HepG2 (cell line): ENCODE data around the gene CD68. TPM values are rescaled to one million over a fixed set of nuclear protein-coding genes. Genes with fewer than 3 reads are reported as not detected.

Source experiments
- AHR ChIP-seq: IDR thresholded peaks from 2 replicates; pipeline ENCODE4 v1.6.1; 2018; ENCODE audit warnings: missing genetic modification reagents, missing compliant biosample characterization
- CC2D1A ChIP-seq: sonication (generic); formaldehyde crosslinking; IDR thresholded peaks from 2 replicates; pipeline ENCODE4 v1.8.1; 2023; ENCODE audit warnings: mild to moderate bottlenecking, missing genetic modification reagents
- ISL2 ChIP-seq: sonication (generic); formaldehyde crosslinking; IDR thresholded peaks from 2 replicates; pipeline ENCODE4 v1.5.0; 2020; ENCODE audit warnings: missing genetic modification reagents
- NR1H2 ChIP-seq: sonication (generic); formaldehyde crosslinking; IDR thresholded peaks from 2 replicates; pipeline ENCODE4 v1.8.1; 2022; ENCODE audit warnings: low read depth, missing genetic modification reagents, borderline replicate concordance
- RXRB ChIP-seq: IDR thresholded peaks from 2 replicates; pipeline ENCODE4 v1.6.1; 2016; ENCODE audit warnings: borderline replicate concordance, missing genetic modification reagents, missing compliant biosample characterization
- SRF ChIP-seq: IDR thresholded peaks from 2 replicates; pipeline ENCODE4 v1.6.1; 2011; ENCODE audit warnings: mild to moderate bottlenecking, low read depth, low read length, moderate library complexity
- SUZ12 ChIP-seq: fragments of 150-350 bp; IDR thresholded peaks from 2 replicates; pipeline ENCODE4 v1.6.1; 2014; ENCODE audit warnings: low read depth, low read length
- TAF1 ChIP-seq: sonication (generic); formaldehyde crosslinking; IDR thresholded peaks from 2 replicates; pipeline ENCODE4 v1.4.0; 2020; ENCODE audit warnings: missing genetic modification reagents
- TMF1 ChIP-seq: sonication (generic); formaldehyde crosslinking; IDR thresholded peaks from 2 replicates; pipeline ENCODE4 v1.8.1; 2022; ENCODE audit warnings: low read depth, missing genetic modification reagents
- ZNF350 ChIP-seq: sonication (generic); formaldehyde crosslinking; IDR thresholded peaks from 2 replicates; pipeline ENCODE4 v1.4.0; 2020; ENCODE audit warnings: mild to moderate bottlenecking, low read depth, missing genetic modification reagents, borderline replicate concordance
- ZNF501 ChIP-seq: sonication (generic); formaldehyde crosslinking; IDR thresholded peaks from 2 replicates; pipeline ENCODE4 v1.5.1; 2020; ENCODE audit warnings: mild to moderate bottlenecking, moderate library complexity, missing genetic modification reagents
- ZNF598 ChIP-seq: sonication (generic); formaldehyde crosslinking; IDR thresholded peaks from 2 replicates; pipeline ENCODE4 v1.5.1; 2020; ENCODE audit warnings: mild to moderate bottlenecking, missing genetic modification reagents, borderline replicate concordance
- ZNF720 ChIP-seq: sonication (generic); formaldehyde crosslinking; IDR thresholded peaks from 2 replicates; pipeline ENCODE4 v1.4.0; 2020; ENCODE audit warnings: missing genetic modification reagents
- polyA plus RNA-seq, 8 experiments: library from polyadenylated mRNA; depleted of rRNA in 3 of 8; stranded (reverse) in 7 of 8; unstranded in 1 of 8; fragments of >200 nt; fragmentation: Illumina TruSeq in 4 of 8; extraction: Trizol in 4 of 8; gene quantifications; 2 replicates each; pipeline versions ENCODE4 v1.2.1 to v1.2.3, GENCODE V29; 2011 to 2016; ENCODE audit warnings: low read depth in 4 of 8, missing spikeins in 1 of 8, mixed read lengths in 1 of 8; ENCODE audit not compliant: insufficient read depth in 1 of 8
- total RNA-seq, 5 experiments: library from RNA; depleted of rRNA; stranded (reverse); fragments of >200 nt; fragmentation: Illumina TruSeq; extraction: Trizol; gene quantifications; 2 replicates each; pipeline ENCODE4 v1.2.3, GENCODE V29; 2016; ENCODE audit warnings: low read depth in 1 of 5
- TF ChIP-seq, protein P1 (sequence below): IDR thresholded peaks from 2 replicates; pipeline ENCODE4 v1.4.0; 2020; ENCODE audit warnings: mild to moderate bottlenecking, missing genetic modification reagents
- TF ChIP-seq, protein P2 (sequence below): sonication (generic); formaldehyde crosslinking; IDR thresholded peaks from 2 replicates; pipeline ENCODE4 v1.8.0; 2023; ENCODE audit warnings: mild to moderate bottlenecking, missing genetic modification reagents
- TF ChIP-seq, protein P3 (sequence below): sonication (generic); formaldehyde crosslinking; IDR thresholded peaks from 2 replicates; pipeline ENCODE4 v1.5.0; 2020; ENCODE audit warnings: missing genetic modification reagents
- TF ChIP-seq, protein P4 (sequence below): sonication (generic); formaldehyde crosslinking; IDR thresholded peaks from 2 replicates; pipeline ENCODE4 v1.5.1; 2020; ENCODE audit warnings: mild to moderate bottlenecking, missing genetic modification reagents
- TF ChIP-seq, protein P5 (sequence below): sonication (generic); formaldehyde crosslinking; IDR thresholded peaks from 2 replicates; pipeline ENCODE4 v1.4.0; 2020; ENCODE audit warnings: missing genetic modification reagents

CD68 gene
- total and polyA plus RNA-seq, 2 of the 13 experiments (the other 11 are each of a cell fraction or from before 2014, with no cell fraction given) = 10.3 to 104 TPM

DNA sequence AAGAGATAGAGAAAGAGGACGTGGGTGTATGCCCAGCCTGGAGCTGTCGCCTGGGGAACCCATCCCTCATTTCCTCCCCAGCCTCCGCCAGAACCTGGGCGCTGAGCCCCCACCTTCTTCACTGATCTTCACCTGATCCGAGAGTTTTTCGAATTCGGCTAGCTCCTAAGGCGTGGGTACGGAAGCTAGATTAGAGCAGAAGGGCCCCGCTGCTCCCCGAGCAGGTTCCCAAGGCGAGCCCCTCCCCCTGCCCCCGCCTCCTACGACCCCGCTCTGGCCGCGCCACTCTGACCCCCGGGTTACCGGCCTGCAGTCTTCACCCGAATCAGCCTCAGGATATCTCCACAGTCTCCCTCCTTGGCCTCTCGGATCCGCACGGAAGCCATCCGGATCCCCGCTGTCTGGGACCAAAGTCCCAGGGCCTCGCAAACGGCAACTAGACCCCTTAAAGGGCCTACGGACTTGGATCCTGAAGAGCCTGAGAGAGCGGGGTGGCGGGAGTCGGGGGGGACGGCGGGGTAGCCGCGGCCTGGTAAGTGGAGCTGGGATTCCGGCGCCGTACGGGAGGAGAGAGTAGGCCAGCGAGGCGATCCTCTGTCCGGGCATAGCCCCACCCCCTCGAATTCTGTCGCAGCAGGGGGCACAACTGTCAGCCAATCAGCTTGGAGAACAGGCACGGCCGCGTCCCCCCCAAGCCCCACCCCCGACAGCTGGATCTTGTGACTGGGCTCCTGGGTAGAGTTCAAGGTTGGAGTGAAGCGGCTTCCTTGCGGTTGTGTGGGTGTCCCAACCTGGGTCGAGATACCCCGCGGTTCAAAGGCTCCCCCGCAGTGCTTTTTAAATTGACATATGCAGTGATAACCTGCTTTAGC lies 48.0 kb downstream of the CD68 start, which contains the start of gene SAT2 (continued):
- TF ChIP-seq TMF1 (CRISPR knock-in tag) (no peak; the same call in 1 of the 2 replicates), ZNF350 (CRISPR knock-in tag) (no peak; the same call in 1 of the 2 replicates), ZNF598 (CRISPR knock-in tag) (no peak), SUZ12 (no peak), AHR (CRISPR knock-in tag) (no peak), RXRB (CRISPR knock-in tag) (peak; percentile 81), CC2D1A (no peak), SRF (no peak), ISL2 (CRISPR knock-in tag) (peak; percentile 69), NR1H2 (no peak), ZNF501 (CRISPR knock-in tag) (peak; percentile 35; the same call in 1 of the 2 replicates), ZNF720 (no peak), TAF1 (CRISPR knock-in tag) (peak; percentile 86)
- TF ChIP-seq, protein P1, sequence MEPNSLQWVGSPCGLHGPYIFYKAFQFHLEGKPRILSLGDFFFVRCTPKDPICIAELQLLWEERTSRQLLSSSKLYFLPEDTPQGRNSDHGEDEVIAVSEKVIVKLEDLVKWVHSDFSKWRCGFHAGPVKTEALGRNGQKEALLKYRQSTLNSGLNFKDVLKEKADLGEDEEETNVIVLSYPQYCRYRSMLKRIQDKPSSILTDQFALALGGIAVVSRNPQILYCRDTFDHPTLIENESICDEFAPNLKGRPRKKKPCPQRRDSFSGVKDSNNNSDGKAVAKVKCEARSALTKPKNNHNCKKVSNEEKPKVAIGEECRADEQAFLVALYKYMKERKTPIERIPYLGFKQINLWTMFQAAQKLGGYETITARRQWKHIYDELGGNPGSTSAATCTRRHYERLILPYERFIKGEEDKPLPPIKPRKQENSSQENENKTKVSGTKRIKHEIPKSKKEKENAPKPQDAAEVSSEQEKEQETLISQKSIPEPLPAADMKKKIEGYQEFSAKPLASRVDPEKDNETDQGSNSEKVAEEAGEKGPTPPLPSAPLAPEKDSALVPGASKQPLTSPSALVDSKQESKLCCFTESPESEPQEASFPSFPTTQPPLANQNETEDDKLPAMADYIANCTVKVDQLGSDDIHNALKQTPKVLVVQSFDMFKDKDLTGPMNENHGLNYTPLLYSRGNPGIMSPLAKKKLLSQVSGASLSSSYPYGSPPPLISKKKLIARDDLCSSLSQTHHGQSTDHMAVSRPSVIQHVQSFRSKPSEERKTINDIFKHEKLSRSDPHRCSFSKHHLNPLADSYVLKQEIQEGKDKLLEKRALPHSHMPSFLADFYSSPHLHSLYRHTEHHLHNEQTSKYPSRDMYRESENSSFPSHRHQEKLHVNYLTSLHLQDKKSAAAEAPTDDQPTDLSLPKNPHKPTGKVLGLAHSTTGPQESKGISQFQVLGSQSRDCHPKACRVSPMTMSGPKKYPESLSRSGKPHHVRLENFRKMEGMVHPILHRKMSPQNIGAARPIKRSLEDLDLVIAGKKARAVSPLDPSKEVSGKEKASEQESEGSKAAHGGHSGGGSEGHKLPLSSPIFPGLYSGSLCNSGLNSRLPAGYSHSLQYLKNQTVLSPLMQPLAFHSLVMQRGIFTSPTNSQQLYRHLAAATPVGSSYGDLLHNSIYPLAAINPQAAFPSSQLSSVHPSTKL = peak; percentile 55
- TF ChIP-seq, protein P2, sequence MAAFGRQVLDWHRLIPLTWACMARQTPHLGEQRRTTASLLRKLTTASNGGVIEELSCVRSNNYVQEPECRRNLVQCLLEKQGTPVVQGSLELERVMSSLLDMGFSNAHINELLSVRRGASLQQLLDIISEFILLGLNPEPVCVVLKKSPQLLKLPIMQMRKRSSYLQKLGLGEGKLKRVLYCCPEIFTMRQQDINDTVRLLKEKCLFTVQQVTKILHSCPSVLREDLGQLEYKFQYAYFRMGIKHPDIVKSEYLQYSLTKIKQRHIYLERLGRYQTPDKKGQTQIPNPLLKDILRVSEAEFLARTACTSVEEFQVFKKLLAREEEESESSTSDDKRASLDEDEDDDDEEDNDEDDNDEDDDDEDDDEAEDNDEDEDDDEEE (CRISPR knock-in tag) = peak; percentile 72; the same call in 1 of the 2 replicates
- TF ChIP-seq, protein P3, sequence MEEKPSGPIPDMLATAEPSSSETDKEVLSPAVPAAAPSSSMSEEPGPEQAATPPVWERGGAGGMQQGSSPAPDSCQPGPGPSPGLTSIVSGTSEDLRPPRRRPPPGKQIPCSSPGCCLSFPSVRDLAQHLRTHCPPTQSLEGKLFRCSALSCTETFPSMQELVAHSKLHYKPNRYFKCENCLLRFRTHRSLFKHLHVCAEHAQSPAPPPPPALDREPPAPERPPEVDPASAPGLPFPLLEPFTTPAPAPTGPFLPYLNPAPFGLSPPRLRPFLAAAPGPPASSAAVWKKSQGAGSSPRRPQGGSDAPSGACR = 0 out of 2 replicates have a peak, but pooled peaks have one; percentile 6
- TF ChIP-seq, protein P4, sequence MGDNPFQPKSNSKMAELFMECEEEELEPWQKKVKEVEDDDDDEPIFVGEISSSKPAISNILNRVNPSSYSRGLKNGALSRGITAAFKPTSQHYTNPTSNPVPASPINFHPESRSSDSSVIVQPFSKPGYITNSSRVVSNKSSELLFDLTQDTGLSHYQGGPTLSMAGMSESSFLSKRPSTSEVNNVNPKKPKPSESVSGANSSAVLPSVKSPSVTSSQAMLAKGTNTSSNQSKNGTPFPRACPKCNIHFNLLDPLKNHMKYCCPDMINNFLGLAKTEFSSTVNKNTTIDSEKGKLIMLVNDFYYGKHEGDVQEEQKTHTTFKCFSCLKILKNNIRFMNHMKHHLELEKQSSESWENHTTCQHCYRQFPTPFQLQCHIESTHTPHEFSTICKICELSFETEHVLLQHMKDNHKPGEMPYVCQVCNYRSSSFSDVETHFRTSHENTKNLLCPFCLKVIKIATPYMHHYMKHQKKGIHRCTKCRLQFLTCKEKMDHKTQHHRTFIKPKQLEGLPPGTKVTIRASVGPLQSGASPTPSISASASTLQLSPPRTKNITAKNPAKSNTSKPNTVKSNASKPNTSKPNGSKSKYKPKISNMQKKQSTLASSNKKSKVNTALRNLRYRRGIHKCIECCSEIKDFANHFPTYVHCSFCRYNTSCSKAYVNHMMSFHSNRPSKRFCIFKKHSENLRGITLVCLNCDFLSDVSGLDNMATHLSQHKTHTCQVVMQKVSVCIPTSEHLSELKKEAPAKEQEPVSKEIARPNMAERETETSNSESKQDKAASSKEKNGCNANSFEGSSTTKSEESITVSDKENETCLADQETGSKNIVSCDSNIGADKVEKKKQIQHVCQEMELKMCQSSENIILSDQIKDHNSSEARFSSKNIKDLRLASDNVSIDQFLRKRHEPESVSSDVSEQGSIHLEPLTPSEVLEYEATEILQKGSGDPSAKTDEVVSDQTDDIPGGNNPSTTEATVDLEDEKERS = no peak
- TF ChIP-seq, protein P5, sequence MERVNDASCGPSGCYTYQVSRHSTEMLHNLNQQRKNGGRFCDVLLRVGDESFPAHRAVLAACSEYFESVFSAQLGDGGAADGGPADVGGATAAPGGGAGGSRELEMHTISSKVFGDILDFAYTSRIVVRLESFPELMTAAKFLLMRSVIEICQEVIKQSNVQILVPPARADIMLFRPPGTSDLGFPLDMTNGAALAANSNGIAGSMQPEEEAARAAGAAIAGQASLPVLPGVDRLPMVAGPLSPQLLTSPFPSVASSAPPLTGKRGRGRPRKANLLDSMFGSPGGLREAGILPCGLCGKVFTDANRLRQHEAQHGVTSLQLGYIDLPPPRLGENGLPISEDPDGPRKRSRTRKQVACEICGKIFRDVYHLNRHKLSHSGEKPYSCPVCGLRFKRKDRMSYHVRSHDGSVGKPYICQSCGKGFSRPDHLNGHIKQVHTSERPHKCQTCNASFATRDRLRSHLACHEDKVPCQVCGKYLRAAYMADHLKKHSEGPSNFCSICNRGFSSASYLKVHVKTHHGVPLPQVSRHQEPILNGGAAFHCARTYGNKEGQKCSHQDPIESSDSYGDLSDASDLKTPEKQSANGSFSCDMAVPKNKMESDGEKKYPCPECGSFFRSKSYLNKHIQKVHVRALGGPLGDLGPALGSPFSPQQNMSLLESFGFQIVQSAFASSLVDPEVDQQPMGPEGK (CRISPR knock-in tag) = peak; percentile 99
